Neural cell (in vitro differentiated cells): Measurements from ENCODE around the gene CAMKV. TPM values are rescaled to one million over a fixed set of nuclear protein-coding genes. Genes with fewer than 3 reads are reported as not detected.

Experiments used
- H2AFZ ChIP-seq: fragments of 200-600, 300-800 bp; sonication (generic), shearing (Covaris generic); 2 replicates; pipeline ENCODE4 v1.6.0; 2014; ENCODE audit warnings: low read depth, mild to moderate bottlenecking, antibody characterized with exemption, low read length, moderate library complexity
- H3F3A ChIP-seq: fragments of 200-600 bp; shearing (Covaris generic); 2 replicates; pipeline ENCODE4 v1.6.1; 2016; ENCODE audit warnings: mild to moderate bottlenecking, moderate library complexity, mixed read lengths, antibody characterized with exemption, low read length; ENCODE audit not compliant: insufficient read depth, poor library complexity, severe bottlenecking
- H3K27ac ChIP-seq: fragments of 200-600, 300-800 bp; sonication (generic), shearing (Covaris generic); 2 replicates; pipeline ENCODE4 v1.5.1; 2014; ENCODE audit warnings: mild to moderate bottlenecking, low read length, moderate library complexity
- H3K27me3 ChIP-seq: fragments of 300-800, 200-600 bp; sonication (generic), shearing (Covaris generic); 2 replicates; pipeline ENCODE4 v1.6.0; 2014; ENCODE audit warnings: mild to moderate bottlenecking, low read depth, low read length, moderate library complexity; ENCODE audit not compliant: insufficient read depth
- H3K36me3 ChIP-seq: fragments of 300-800, 200-600 bp; sonication (generic), shearing (Covaris generic); 2 replicates; pipeline ENCODE4 v1.5.1; 2014; ENCODE audit warnings: mild to moderate bottlenecking, antibody characterized with exemption, low read length, moderate library complexity; ENCODE audit not compliant: insufficient read depth
- H3K4me2 ChIP-seq: fragments of 300-800, 200-600 bp; sonication (generic), shearing (Covaris generic); 2 replicates; pipeline ENCODE4 v1.6.0; 2014; ENCODE audit warnings: mild to moderate bottlenecking, low read length
- H3K4me3 ChIP-seq: fragments of 300-800, 200-600 bp; sonication (generic), shearing (Covaris generic); 2 replicates; pipeline ENCODE4 v1.5.1; 2014; ENCODE audit warnings: mild to moderate bottlenecking, low read length, moderate library complexity
- H3K79me2 ChIP-seq: fragments of 200-600 bp; shearing (Covaris generic); replicated peaks from 2 replicates; pipeline ENCODE4 v1.6.0; 2014; ENCODE audit warnings: mild to moderate bottlenecking, low read length, moderate library complexity; ENCODE audit not compliant: insufficient read depth
- H3K9ac ChIP-seq: fragments of 300-800, 200-600 bp; sonication (generic), shearing (Covaris generic); 2 replicates; pipeline ENCODE4 v1.6.1; 2016; ENCODE audit warnings: mild to moderate bottlenecking, low read length, mixed read lengths
- H3K9me2 ChIP-seq: fragments of 200-600 bp; shearing (Covaris generic); 2 replicates; pipeline ENCODE4 v1.6.1; 2016; ENCODE audit warnings: mild to moderate bottlenecking, low read length, mixed read lengths; ENCODE audit not compliant: insufficient read depth
- H3K9me3 ChIP-seq: fragments of 200-600, 300-800 bp; sonication (generic), shearing (Covaris generic); 2 replicates; pipeline ENCODE4 v1.6.1; 2016; ENCODE audit warnings: mild to moderate bottlenecking, mixed run types, low read length, moderate library complexity, mixed read lengths
- H4K20me1 ChIP-seq: fragments of 200-600 bp; shearing (Covaris generic); 2 replicates; pipeline ENCODE4 v1.6.1; 2016; ENCODE audit warnings: mild to moderate bottlenecking, mixed run types; ENCODE audit not compliant: insufficient read depth
- EP300 ChIP-seq: fragments of 450-650 bp; conservative IDR thresholded peaks from 2 replicates; pipeline ENCODE4 v1.6.1; 2014; ENCODE audit warnings: antibody characterized with exemption, mild to moderate bottlenecking, moderate library complexity; ENCODE audit not compliant: poor library complexity, severe bottlenecking
- EZH2 ChIP-seq: fragments of 200-600, 300-800 bp; shearing (Covaris generic), sonication (generic); IDR thresholded peaks from 2 replicates; pipeline ENCODE4 v1.6.1; 2014; ENCODE audit warnings: antibody characterized with exemption, low read length, borderline replicate concordance, mild to moderate bottlenecking; ENCODE audit not compliant: insufficient read depth, poor library complexity, severe bottlenecking
- MXI1 ChIP-seq: fragments of 450-650 bp; conservative IDR thresholded peaks from 2 replicates; pipeline ENCODE4 v1.6.1; 2014; ENCODE audit warnings: antibody characterized with exemption, mild to moderate bottlenecking; ENCODE audit not compliant: poor library complexity, severe bottlenecking
- POLR2AphosphoS5 ChIP-seq: IDR thresholded peaks from 2 replicates; pipeline ENCODE4 v1.6.1; 2012
- RAD21 ChIP-seq: fragments of 450-650 bp; conservative IDR thresholded peaks from 2 replicates; pipeline ENCODE4 v1.6.1; 2014; ENCODE audit warnings: antibody characterized with exemption, mild to moderate bottlenecking, moderate library complexity
- SMC3 ChIP-seq: fragments of 450-650 bp; conservative IDR thresholded peaks from 2 replicates; pipeline ENCODE4 v1.6.1; 2014; ENCODE audit warnings: antibody characterized with exemption, mild to moderate bottlenecking, moderate library complexity; ENCODE audit not compliant: poor library complexity
- TAF1 ChIP-seq: IDR thresholded peaks from 2 replicates; pipeline ENCODE4 v1.6.1; 2012; ENCODE audit warnings: low read depth
- polyA plus RNA-seq: library from polyadenylated mRNA; depleted of rRNA; stranded (reverse); fragments of >200 nt; gene quantifications from 2 replicates; pipeline ENCODE4 v1.2.3, GENCODE V29; 2014
- TF ChIP-seq, protein P1 (sequence below): IDR thresholded peaks from 2 replicates; pipeline ENCODE4 v1.6.1; 2012; ENCODE audit warnings: borderline replicate concordance
- TF ChIP-seq, protein P2 (sequence below): fragments of 450-650 bp; IDR thresholded peaks from 2 replicates; pipeline ENCODE4 v1.5.1; 2014; ENCODE audit warnings: antibody characterized with exemption, mild to moderate bottlenecking, moderate library complexity; ENCODE audit not compliant: poor library complexity, severe bottlenecking

CAMKV gene
- polyA plus RNA-seq, 1 donor from 2014 or later: 293 TPM

DNA sequence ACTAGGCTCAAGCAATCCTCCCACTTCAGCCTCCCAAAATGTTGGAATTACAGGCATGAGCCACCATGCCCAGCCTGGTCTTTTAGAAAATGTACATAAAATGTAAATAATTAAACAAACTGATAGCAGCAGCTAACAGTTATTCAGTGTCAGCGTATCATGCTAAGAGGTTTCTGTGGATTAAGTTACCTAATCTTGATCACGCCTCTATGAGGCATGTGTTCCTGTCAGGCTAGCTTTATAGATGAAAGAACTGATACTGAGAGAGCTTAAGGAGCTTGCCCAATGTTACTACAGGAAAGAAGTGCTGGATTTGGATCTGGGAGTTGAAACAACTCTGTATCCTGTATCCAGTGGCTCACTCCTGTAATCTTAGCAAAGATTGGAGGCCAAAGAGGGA, 45.2 kb upstream of the CAMKV start:
- H3K4me3 ChIP-seq: no peak overlapping the region
- H3K27me3 ChIP-seq: no peaks in the 10 kb centered on the region
- no peaks in the 10 kb centered on the region for H3K36me3 ChIP-seq
- no peaks in the 10 kb centered on the region for H3F3A ChIP-seq
- H3K9ac ChIP-seq: no peak overlapping the region
- H2AFZ ChIP-seq: no peak overlapping the region
- no peaks in the 10 kb centered on the region for H3K79me2 ChIP-seq
- no peaks in the 10 kb centered on the region for H3K9me2 ChIP-seq
- no peaks in the 10 kb centered on the region for H4K20me1 ChIP-seq
- no peaks in the 10 kb centered on the region for H3K9me3 ChIP-seq
- no peak overlapping the region for H3K4me2 ChIP-seq
- TF ChIP-seq TAF1 (no peak), EP300 (no peak), SMC3 (no peak), MXI1 (no peak), POLR2AphosphoS5 (no peak), EZH2 (no peak), RAD21 (no peak)
- TF ChIP-seq, protein P1, sequence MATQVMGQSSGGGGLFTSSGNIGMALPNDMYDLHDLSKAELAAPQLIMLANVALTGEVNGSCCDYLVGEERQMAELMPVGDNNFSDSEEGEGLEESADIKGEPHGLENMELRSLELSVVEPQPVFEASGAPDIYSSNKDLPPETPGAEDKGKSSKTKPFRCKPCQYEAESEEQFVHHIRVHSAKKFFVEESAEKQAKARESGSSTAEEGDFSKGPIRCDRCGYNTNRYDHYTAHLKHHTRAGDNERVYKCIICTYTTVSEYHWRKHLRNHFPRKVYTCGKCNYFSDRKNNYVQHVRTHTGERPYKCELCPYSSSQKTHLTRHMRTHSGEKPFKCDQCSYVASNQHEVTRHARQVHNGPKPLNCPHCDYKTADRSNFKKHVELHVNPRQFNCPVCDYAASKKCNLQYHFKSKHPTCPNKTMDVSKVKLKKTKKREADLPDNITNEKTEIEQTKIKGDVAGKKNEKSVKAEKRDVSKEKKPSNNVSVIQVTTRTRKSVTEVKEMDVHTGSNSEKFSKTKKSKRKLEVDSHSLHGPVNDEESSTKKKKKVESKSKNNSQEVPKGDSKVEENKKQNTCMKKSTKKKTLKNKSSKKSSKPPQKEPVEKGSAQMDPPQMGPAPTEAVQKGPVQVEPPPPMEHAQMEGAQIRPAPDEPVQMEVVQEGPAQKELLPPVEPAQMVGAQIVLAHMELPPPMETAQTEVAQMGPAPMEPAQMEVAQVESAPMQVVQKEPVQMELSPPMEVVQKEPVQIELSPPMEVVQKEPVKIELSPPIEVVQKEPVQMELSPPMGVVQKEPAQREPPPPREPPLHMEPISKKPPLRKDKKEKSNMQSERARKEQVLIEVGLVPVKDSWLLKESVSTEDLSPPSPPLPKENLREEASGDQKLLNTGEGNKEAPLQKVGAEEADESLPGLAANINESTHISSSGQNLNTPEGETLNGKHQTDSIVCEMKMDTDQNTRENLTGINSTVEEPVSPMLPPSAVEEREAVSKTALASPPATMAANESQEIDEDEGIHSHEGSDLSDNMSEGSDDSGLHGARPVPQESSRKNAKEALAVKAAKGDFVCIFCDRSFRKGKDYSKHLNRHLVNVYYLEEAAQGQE: no peak
- TF ChIP-seq, protein P2, sequence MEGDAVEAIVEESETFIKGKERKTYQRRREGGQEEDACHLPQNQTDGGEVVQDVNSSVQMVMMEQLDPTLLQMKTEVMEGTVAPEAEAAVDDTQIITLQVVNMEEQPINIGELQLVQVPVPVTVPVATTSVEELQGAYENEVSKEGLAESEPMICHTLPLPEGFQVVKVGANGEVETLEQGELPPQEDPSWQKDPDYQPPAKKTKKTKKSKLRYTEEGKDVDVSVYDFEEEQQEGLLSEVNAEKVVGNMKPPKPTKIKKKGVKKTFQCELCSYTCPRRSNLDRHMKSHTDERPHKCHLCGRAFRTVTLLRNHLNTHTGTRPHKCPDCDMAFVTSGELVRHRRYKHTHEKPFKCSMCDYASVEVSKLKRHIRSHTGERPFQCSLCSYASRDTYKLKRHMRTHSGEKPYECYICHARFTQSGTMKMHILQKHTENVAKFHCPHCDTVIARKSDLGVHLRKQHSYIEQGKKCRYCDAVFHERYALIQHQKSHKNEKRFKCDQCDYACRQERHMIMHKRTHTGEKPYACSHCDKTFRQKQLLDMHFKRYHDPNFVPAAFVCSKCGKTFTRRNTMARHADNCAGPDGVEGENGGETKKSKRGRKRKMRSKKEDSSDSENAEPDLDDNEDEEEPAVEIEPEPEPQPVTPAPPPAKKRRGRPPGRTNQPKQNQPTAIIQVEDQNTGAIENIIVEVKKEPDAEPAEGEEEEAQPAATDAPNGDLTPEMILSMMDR: no peak
- no peak overlapping the region for H3K27ac ChIP-seq

DNA sequence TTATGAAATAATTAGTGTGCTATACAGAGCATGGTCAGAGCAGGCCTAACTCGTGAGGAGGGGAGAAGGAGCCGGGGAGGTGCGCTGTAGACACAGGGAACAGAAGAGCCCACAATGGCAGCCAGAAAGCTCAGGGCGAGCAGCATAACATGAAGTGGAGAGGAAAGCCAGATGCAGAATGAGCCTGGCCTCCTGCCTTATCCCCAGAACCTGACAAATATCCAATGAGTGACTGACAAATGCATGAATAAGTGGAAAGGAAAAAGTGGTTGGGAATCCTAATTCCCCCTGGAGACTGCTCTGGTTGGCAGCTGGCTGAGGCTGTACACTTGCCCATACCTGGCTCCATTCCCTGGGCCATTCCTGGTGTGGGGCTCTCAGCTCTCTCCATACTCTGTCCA, 43.2 kb upstream of the CAMKV start:
- no peaks in the 10 kb centered on the region for H3K36me3 ChIP-seq
- no peaks in the 10 kb centered on the region for H3K9me2 ChIP-seq
- H3K27me3 ChIP-seq: no peaks in the 10 kb centered on the region
- H3F3A ChIP-seq: no peaks in the 10 kb centered on the region
- no peak overlapping the region for H3K4me3 ChIP-seq
- H3K4me2 ChIP-seq: no peak overlapping the region
- H3K27ac ChIP-seq: no peak overlapping the region
- no peaks in the 10 kb centered on the region for H4K20me1 ChIP-seq
- H3K9ac ChIP-seq: no peak overlapping the region
- no peaks in the 10 kb centered on the region for H3K79me2 ChIP-seq
- no peak for TF ChIP-seq EP300
- no peak for TF ChIP-seq POLR2AphosphoS5
- TF ChIP-seq, protein P2: no peak
- TF ChIP-seq, protein P1: no peak
- TF ChIP-seq TAF1: no peak
- TF ChIP-seq RAD21: no peak
- TF ChIP-seq SMC3: no peak
- no peak for TF ChIP-seq EZH2
- no peak for TF ChIP-seq MXI1
- H3K9me3 ChIP-seq: no peaks in the 10 kb centered on the region
- H2AFZ ChIP-seq: no peak overlapping the region
